GM12891 (cell line): ENCODE measurements around the gene ATP6V0A1.

Experiments
- PAX5 ChIP-seq: IDR thresholded peaks from 2 replicates; pipeline ENCODE4 v1.6.1; 2011; ENCODE audit warnings: low read length, moderate library complexity, mild to moderate bottlenecking; ENCODE audit not compliant: insufficient read depth, severe bottlenecking
- POLR2A ChIP-seq: IDR thresholded peaks from 2 replicates; pipeline ENCODE4 v1.6.1; 2011; ENCODE audit warnings: low read depth, low read length, control low read depth
- POLR2AphosphoS5 ChIP-seq: IDR thresholded peaks from 2 replicates; pipeline ENCODE4 v1.6.1; 2011; ENCODE audit warnings: low read depth, low read length, control low read depth
- SPI1 ChIP-seq: IDR thresholded peaks from 2 replicates; pipeline ENCODE4 v1.6.1; 2011; ENCODE audit warnings: low read depth, low read length, control low read depth
- TAF1 ChIP-seq: IDR thresholded peaks from 2 replicates; pipeline ENCODE4 v1.6.1; 2011; ENCODE audit warnings: low read depth, low read length, control low read depth

DNA sequence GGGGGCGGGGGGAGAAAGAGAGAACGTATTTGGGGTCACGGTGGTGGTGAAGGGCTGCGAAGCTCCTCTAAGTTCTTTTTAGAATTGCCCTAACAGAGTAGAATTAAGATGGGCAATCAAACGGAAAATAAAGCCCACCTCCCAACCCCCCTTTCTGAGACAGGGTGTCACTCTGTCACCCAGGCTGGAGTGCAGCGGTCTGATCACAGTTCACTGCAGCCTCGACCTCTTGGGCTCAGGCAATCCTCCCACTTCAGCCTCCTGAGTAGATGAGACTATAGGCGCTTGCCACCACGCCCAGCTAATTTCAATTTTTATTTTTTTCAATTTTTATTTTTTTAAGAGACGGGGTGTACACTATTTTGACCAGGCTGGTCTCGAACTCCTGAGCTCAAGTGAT lies 34.9 kb upstream of the ATP6V0A1 start:
- TF ChIP-seq TAF1 = no peak
- TF ChIP-seq POLR2AphosphoS5 = no peak
- no peak for TF ChIP-seq POLR2A
- TF ChIP-seq PAX5 = no peak
- no peak for TF ChIP-seq SPI1
